Hepatocyte (in vitro differentiated cells): ENCODE data around the gene COPS3.
"Not testable (repeated sequence)": the region's sequence is repeated elsewhere in the genome, so short reads cannot be mapped to it uniquely, and the experiment has no call there.

Experiments used
- CTCF ChIP-seq: fragments of 200-600 bp; sonication (generic); IDR thresholded peaks from 2 replicates; pipeline ENCODE4 v1.5.1; 2016; ENCODE audit warnings: antibody characterized with exemption, mild to moderate bottlenecking; ENCODE audit not compliant: poor library complexity
- EZH2phosphoT487 ChIP-seq: fragments of 200-600 bp; sonication (generic); IDR thresholded peaks from one replicate; pipeline ENCODE4 v1.6.1; 2018; ENCODE audit warnings: antibody characterized with exemption, mild to moderate bottlenecking, low read depth, moderate library complexity; ENCODE audit not compliant: unreplicated experiment, severe bottlenecking

GRCh38 chr17:17301659-17302058, 20.6 kb upstream of the COPS3 start:
- not testable (repeated sequence) for TF ChIP-seq EZH2phosphoT487, CTCF
